GM19351 (cell line): ENCODE results near the gene FRK.
A peak's percentile ranks its signal among the peaks of the same experiment; 100 is the strongest.

ENCODE experiments used
- ATAC-seq: cut with Tn5 transposase; IDR thresholded peaks from one replicate; pipeline ENCODE4 v1.9.1; 2021; ENCODE audit warnings: mild to moderate bottlenecking, moderate library complexity; ENCODE audit not compliant: unreplicated experiment

Gene FRK

DNA sequence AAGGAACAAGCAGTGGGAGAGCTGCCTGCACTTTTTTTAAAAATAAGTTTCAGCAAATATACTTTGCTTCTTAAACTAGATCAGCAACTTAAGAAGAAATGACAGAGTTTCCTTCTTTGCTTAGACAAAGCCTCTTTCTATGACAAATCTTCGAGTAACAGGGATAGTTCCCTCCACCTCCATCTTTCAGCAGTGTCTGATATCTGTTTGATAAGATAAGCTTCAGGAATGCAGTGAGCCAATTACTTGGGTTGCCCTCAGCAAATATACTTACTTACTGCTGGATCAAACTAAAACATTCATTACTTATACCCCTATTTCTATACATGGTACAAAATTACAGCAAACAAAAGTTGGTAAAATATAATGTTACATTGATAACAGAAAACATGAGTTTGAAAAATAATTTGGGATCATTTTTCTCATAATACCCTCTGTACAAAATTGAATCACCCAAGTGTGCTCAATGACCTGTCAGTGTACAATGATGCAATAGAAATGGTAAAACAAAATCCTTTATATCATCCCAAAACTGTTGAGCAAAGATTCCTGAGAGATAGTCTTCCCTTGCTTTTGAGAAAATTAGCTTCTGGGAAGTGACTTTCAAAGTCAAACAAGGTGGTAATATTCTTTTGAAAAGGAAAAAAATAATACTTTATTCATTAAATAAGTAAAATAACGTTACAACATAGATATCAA, 24.5 kb downstream of the FRK start:
- no peak for ATAC-seq

DNA sequence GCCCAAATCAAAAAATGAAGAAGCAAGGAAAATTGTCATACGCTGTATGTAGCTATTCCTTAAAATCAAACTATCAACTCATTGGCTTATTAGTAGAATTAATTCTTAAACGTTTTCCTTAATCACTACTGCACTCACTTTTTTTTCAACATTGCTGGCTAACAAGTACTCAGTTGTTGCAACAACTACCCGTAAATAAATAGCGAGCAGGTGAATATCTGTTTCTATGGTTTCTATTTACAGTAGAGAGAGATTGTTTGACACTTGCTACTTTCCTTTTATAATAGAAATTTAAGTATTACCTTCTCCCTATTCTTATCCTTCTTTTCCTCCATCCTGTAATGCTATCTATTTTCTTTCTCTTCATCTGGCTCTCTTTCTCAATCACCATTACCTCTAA, 25.1 kb downstream of the FRK start:
- no peak for ATAC-seq

DNA sequence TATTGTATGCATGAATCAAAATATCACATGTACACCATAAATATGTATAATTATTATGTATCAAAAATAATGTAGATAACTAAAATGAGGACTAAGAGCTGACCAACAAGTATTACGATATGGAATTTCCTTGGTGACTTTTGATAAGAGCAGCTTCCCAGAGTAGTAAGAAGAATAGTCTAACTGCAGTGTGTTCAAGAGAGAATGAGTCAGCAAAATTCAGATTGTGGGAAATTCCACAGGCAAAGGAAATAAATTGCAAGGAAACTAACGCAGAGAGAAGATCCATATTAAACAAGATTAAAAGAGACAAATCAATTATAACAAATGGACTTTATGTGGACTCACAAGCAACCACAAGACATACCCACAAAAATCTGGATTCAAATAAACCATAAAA, 26.4 kb downstream of the FRK start:
- ATAC-seq: no peak

DNA sequence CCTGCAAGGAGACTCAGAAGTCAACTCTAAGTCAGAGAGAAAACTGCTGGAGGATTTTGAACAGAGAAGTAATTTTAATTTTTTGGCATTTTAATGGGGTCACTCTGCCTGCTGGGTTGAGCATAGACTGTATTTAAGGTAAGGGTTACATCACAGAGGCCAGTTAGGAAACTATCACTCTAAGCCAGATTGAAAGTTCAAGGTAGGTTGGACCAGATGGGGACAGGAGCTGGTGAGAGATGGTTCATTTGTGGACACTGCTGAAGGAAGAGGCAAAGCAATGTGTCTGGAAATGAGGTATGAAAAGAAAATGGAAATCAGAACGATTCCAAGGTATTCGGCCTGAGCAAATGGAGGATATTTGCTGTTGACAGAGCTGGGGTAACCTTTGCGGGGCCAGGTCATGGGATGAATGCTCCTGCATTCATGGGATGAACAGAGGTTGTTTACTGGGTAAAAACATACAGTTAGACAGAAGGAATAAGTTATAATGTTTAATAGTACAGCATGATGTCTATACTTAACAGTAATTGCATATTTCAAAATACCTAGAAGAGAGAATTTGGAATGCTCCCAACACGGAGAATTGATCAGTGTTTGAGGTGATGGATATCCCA, 26.9 kb downstream of the FRK start:
- no peak for ATAC-seq

DNA sequence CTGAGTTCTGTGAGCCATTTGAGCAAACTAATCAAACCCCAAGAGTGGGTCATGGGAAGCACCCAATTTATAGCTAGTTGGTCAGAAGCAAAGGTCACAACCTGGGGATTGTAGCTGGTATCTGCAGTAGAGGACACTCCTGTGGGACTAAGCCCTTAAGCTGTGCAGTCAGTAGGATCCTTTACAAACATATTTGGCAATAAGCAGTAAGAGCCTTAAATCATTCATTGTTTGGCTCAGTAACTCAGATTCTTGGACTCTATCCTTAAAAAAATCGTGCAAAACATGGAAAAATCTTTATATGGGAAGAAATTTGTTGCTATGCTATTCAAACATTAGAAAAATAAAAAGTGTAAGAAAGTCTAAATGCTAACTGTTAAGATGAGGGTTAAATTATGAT, 29.9 kb downstream of the FRK start:
- no peak for ATAC-seq

DNA sequence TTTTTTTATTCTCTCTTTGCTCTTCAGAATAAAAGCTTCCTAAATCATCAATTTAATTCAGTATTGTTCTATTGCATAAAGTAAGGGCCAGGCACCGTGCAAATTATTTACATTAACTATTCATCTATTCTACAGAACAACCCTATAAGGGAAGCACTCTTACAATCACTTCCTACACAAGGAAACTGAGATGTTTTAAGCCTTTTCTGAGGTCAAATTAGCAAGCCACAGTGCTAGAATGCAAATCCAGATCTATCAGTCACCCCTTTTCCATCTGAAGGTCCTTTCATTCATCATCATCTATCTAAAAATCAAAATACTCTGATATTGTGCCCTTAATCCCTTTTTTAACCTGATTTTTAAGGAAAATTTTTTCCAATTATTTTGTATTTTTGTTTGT, 31.2 kb downstream of the FRK start:
- peak; percentile 68 for ATAC-seq

DNA sequence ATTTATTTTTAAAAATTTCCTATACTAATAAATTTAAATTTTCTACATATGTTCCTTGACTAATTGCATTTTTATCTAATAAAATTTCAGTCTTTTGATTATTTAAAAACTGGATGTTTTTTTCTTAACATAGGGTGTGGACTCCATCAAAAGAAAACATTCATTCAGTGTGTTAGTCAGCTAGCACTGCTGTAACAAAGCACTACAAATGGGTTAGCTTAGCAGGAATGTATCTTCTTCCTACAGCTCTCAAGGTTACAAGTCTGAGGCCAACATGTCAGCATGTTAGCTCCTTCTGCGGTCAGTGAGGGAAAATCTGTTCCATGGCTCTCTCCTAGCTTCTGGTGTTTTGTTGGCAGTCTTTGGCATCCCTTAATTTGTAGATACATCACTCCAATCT, 32.5 kb downstream of the FRK start:
- ATAC-seq: no peak

DNA sequence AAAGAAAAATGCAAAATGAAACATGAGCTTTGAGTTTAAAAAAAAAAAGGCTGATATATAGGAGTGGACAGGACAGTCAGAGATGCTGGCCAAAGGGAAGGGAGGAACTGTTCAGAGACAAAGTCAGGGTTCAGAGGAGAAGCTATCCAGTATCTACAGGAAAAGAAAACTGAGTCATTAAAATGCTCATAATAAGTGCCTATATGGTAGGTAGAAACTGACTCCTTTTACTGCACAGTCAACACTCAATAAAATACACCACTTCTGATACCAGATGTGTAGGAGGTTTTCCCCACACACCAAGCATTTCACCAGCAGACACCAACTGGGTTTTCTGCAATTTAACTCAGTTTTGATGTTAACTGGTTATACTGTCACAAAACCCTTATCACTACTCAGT, 32.9 kb downstream of the FRK start:
- ATAC-seq: peak; percentile 68

DNA sequence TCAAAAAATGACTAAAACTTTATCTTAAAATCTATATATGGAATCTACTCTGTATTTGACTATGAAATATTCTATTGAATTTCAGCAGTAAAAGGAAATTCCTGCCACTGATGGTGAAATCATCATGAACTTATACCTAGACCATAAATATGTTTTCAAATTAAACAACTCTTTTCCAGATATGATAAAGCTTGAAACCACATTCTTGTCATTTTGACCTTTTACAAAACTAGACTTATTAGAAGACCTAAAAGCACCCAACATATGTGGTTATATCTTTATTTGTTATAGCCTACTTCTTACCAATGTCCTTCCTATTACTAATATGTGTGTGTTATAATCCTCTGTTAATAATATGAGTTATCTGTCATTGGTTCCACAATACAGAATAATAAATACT, 35.3 kb downstream of the FRK start:
- no peak for ATAC-seq

DNA sequence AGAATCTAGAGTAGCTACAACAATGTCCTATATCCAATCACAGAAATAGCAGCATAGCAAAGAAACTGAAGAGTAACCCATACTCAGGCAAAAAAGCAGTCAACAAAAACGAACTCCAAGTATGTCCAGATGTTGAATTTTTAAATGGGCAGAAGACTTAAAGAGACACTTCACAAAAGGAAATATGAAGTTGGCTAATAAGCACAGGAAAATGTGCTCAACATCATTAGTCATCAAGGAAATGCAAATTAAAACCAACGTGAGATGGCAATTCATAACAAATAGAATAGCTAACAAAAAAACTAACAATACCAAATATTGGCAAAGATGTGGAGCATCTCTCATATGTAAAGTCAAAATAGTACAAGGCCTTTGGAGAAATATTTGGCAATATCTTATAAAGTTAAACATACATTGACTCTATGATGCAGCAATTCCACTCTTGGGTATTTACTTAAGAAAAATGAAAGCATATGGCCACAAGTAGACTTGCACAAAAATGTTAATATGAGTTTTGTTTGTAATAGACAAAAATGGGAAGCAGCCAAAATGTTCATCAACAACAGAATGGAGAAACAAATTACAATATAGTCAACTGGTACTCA, 37.7 kb downstream of the FRK start:
- ATAC-seq: no peak

DNA sequence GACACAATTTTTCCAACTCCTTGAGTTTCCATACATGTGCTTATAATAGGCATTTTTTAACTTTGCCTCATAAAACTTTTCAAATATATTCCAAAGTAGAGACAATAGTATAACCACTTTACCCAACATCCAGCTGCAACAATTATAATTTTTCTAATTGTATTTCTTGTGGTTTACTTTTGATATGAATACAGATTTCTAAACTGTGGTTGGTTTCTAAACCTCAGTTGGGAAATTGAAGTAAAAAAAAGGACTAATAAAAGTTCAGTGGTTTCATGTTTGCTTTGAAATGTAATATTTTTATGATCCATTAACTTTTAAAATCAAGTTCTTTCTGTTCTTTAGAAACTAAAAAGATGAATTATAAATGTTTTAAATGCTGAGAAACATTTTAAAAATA, 40.0 kb downstream of the FRK start:
- no peak for ATAC-seq

DNA sequence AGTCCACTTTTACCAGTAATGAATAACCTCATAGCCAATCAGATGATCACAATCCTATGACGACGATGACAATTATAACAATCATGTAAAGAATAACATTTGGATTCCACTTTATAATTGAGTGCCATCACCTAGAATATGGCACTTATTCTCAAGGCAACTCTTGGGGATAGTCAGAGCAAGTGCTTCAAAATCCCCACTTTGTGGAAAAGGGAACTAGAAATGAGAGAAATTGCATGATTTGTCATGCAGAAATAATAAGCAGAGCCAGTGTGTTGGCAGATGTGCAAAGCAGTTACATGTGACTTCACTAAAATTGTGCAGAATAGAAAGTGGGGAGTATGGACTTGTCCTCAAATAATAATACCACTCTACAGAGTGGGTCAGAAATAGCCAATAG, 41.3 kb downstream of the FRK start:
- ATAC-seq: peak; percentile 76

DNA sequence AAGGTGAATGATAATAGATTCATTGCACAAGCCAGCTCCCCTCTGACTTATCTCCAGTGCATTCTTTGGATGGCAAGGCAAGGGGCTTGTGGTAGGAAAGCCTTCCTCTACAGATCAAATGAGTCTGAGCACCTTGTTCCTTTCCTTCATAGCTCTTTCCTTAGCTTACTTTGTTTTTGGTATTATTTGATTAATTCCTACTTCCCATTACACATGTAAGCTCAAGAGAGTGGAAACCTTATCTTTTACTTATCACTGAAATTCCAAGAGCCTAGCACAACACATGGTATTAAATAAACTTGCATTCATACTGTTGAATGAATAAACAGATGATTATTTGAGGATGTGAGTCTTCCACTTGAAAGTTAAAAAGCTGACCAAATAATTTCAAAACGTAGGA, 41.7 kb downstream of the FRK start:
- peak; percentile 8 for ATAC-seq

DNA sequence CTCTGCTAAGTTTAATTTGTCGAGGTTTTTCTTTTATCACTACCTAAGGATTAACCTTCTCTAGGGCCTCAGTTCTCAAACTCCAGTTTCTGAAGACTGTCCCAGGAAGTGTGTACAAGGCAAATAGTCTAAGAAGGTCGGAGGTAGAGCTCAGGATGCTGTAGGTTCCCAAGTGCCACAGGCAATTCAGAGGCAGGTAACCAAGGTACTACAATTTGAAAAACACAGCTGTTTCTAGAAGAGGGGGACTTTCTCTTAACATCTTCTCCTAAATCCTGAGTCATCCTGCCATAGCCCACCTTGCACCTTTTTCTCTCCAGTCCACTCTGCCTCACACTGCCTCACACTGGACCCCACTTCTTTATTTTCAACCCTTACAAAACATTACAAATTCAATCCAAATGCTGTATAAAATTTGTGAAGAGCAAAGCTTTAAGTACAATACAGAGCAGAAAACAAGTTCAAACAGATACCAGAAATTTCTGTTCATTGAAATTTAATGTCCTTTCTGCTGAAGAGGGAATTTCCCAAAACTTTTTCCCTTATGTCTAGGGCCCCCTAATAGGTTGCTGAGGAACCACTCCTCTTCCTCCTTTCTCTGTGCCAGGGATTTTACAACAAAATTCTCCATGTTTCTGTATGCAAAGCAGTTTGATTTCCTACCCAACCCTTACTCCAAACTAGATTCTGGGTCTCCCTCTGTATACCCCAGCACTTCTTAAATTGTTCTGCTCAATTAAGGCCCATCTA, 43.0 kb downstream of the FRK start:
- no peak for ATAC-seq

DNA sequence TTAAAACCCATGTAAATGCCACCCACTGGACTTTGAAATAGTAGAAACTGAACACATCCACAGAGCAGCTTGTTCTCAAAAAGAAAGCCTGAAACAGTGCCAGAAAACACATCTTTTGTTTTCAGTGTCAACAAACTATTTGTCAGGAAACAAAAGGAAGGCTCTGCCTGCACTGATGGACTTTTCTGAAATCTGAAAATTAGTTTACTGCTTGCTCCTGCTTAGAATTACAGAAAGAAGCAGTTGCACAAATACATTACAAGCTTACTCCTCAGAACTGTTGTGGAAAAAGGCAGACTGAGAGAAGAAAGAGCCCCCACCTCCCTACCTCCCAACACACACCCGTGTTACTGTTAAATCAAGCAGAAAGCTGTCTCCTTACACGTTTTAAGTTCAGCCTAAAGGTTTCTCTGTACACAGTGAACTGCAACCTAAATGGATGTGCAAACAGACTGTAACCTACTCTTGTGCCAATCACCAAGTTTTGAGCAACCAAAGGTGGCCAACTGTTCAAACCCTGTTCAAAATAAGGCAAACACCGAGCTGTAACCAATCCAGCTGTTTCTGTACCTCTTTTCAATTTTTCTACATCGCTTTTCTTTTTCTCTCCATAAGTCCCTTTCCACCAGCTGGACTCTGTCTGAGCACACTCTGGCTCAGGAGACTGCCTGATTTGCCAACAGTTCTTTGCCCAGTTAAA, 43.7 kb downstream of the FRK start:
- ATAC-seq: no peak

DNA sequence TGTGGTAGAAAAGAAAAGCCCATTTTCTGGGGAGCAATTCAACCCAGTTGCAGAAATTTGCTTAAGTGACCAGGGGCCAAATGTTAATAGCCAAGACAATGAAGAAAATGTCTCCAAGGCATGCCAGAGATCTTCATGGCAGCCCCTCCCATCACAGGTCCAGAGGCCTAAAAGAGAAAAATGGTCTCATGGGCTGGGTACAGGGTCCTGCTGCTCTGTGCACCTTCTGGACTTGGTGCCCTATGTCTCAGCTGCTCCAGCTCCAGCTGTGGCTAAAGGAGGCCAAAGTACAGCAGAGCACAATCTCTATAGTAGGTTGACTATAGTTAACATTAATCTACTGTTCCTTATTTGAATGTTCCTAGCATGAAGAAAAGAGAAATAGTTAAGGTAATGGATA, 44.7 kb downstream of the FRK start:
- ATAC-seq: no peak

DNA sequence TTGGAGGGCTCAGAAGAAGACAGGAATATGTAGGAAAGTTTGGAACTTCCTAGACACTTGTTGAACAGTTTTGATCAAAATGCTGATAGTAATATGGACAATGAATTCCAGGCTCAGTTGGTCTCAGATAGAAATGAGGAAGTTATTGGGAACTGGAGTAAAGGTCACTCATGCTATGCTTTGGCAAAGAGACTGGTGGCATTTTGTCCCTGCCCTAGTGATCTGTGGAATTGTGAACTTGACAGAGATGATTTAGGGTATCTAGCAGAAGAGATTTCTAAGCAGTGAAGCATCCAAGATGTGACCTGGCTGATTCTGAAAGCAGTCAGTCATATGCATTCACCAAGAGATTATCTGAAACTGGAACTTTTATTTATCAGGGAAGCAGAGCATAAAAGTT, 45.1 kb downstream of the FRK start:
- ATAC-seq: no peak

DNA sequence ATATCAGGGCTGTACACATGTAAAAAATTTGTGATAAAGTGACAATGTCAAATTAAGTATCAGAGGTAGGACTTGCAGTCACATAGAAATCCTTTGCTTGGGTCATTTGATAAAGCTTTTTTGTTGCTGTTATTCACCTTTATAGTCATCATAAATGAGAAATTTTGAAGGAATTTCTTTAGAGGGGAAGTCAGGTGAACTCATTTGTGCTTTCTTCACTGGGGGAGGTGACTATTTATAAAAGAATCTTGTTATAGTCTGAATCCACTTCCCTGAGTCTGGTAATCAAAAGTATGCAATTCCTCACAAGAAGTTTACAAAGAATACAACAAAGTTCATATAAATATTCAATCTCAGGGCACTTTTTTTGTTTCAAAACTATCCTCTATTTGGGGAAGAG, 47.7 kb downstream of the FRK start:
- no peak for ATAC-seq

DNA sequence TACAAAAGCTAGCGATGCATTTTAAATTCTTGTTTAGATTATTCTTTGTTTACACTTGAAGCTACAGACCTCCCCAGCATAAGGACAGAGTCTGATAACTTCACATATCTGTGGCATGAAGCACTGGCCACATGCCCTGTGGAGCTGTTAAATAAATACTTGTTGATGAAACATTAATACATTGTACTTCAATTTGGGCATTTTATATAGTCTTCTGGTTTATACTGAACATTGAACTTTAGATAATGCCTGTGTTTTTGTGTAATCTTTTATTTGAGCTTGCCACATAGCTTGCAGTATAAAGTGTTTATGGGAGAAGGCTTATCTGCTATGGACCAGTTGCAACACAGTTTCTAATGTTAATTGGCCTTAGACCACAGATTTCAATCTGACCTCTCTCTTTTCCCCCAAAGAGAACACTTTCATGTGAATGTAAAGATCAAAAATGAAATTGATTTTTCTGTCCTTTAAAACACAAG, 48.2 kb downstream of the FRK start:
- no peak for ATAC-seq

DNA sequence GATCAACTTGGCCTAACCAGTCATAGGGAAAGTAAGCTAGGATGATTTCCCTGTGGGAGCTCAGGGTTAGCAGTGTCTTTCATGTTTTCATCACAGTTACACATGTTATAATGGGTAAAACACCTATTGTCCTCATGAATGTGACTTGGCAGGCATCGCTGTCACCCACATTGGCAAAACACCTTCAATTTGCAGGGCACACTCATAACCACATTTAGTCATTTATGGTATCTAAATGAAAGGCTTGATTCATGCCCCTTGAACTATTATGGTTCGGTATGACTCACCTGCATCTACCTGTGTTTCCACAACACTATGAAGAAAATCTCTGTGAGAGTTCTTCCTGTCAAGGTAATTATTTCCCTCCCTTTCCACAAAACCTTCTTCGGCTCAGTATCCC, 49.2 kb downstream of the FRK start:
- ATAC-seq: peak; percentile 52

DNA sequence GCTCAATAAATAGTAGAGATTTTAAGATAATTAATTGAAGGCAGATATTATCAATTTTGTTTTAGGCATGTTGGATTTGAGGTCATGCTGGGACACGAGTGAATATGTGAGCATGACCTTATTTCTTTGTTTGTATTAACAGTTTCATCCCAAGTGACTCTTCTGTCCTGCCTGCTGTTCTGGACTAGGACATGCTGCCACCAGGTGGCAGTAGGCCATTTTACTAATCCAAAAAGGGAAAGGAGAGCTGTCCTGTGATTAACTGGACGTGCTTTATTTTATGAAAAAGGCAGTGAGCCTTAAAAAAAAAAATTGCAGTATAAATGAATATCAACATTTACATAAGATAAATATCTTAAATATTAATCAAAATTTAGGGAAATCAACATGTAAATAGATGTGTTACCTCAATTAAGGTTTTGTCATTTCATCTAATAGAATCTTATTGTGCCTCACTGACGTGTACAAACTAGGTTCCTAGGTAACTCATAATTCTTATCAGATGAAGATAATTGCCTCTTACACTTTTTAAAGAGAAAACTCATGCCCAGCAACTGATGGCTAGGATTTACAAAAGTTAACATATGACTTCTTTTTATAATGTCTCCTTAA, 49.8 kb downstream of the FRK start:
- ATAC-seq: peak; percentile 46
